Measurements from ENCODE around the gene GLIPR2.

GLIPR2 gene

DNA sequence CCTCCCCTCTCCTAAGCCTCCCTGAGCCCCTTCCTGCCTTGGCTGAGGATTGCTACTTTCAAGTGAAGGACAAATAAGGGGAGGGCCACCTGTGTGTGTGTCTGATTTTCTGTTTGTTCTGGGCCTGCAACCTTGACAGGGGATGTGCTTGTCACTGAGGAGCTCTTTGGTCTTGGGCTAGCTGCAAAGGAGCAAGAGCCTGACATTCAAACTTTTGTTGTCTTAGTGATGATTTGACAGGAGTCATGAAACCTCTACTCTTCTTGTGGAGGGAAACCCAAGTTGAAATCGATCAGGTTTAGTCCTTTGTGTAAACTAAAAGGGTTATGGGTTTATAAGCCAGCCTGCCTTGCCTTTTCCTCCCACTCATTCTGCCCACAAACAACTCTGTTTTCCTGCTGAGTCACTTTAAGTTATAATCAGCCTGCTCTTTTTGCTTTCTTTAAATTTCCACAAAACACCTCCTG lies 71.0 kb downstream of the GLIPR2 start:
- no peak for DNase-seq

- no peak for DNase-seq
These were observed 72.2 kb downstream of the GLIPR2 start for GRCh38 chr9:36208521-36209253.

DNA sequence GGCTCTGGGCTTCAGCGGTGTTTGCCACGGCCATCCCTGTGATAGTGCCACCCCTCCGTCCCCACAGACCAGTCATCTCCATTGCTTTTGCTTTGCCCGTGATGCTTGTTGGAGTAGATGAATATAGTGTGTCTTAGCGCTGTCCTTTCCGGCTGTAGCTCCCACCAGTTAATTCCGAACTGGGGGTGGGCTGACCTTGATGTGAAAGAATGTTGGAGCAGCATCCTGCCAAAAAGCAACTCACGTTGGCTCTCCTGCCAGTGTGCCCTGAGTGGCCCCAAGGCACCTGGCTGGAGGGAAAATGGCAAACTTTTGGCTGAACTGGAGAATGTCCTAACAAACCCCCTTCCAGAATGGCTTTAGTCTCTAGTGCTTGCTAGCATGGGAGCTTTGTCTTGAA lies 74.2 kb downstream of the GLIPR2 start:
- no peak for DNase-seq

DNA sequence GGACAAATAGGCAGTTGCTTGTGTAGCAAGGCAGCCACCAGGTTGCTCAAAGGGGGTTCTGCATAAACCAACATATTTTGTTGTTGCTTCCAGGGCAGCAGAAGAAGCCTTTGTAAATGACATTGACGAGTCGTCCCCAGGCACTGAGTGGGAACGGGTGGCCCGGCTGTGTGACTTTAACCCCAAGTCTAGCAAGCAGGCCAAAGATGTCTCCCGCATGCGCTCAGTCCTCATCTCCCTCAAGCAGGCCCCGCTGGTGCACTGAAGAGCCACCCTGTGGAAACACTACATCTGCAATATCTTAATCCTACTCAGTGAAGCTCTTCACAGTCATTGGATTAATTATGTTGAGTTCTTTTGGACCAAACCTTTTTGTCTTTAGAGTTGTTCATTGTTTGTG lies 75.0 kb downstream of the GLIPR2 start:
- no peak for DNase-seq

- DNase-seq: no peak
These were observed 76.9 kb downstream of the GLIPR2 start for GRCh38 chr9:36213387-36213786.
